GM18868 (cell line): Measurements from ENCODE around the gene ZNF584.

Experiments
- ATAC-seq: cut with Tn5 transposase; IDR thresholded peaks from one replicate; pipeline ENCODE4 v1.9.1; 2021; ENCODE audit warnings: mild to moderate bottlenecking, moderate library complexity; ENCODE audit not compliant: unreplicated experiment

The ZNF584 gene

GRCh38 chr19:58460039-58460438, 51.6 kb downstream of the ZNF584 start:
- ATAC-seq, result no peak

- peak; percentile 24 for ATAC-seq
Observed at GRCh38 chr19:58466089-58466759, 57.8 kb downstream of the ZNF584 start.

DNA sequence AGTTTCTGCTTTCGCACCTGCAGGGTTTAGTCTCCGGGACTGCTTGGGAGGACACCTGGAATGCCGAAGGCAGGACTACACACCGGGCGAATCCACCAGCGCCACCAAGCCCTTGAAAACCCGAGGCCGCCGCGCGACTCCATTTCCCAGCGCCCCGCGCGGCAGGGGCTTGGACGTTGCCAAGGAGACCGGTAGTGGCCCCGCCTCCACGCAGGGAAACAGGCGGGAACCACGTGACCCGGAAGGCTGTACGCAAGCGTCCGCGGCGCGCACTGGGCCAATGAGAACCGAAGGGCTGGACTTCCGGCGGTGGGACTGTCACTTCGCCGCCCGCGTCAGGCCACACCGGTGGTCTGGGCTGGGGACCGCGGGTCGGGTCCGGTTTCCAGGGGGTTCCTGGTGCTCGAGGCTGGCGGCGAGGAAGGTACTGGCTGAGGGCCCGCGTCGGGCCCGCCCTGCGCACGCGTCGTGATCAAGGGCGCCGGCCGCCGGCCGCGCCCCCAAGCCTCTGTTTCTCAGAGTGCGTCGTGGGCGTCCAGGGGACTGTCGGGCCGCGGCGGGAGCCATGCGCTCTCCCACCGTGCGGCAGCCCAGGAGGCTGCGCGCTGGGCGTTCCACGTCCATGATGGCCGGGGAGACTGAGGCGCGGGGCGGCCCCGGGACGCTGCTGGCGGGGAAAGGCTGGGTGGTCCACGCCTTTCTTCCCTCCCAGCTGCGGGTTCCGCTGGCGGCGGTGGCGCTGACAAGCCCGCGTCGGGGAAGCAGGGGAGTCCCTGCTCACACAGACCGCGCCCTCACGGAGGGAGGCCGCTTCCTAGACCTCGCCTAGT, 58.5 kb downstream of the ZNF584 start, which contains the start of gene ZNF324:
ZNF324 (plus strand) TSS at position 321 of the 830 bp plus-strand sequence. CDS start 2,106 bp downstream, outside the sequence.
- ATAC-seq, result peak; percentile 91
